ENCODE data around the gene UBE2R2.
"Not testable (repeated sequence)": the region's sequence is repeated elsewhere in the genome, so short reads cannot be mapped to it uniquely, and the experiment has no call there.

UBE2R2 gene

GRCh38 chr9:33818167-33818846, 1.3 kb downstream of the UBE2R2 start:
- peaks cover 9% of the 10 kb centered on the region for H3K4me1 ChIP-seq (ENCODE audit: control insufficient read depth, insufficient read depth, low read length, poor library complexity, severe bottlenecking)
- H3K27ac ChIP-seq (ENCODE audit: low read depth, low read length, severe bottlenecking) = peak overlapping the region; percentile 97
- peak overlapping the region; percentile 92 for H3K4me3 ChIP-seq (ENCODE audit: extremely low read depth, insufficient read depth, low read length, poor library complexity, severe bottlenecking)
- H3K9me3 ChIP-seq (ENCODE audit: control insufficient read depth, low read length) = no peaks in the 10 kb centered on the region
- H3K36me3 ChIP-seq (ENCODE audit: control insufficient read depth, insufficient read depth, low read length) = peaks cover 13% of the 10 kb centered on the region
- 0% methylated on average over 6 to 7 of the region's 18 CpGs for WGBS, 2 experiments (ENCODE audit: insufficient coverage in 2 of 2)

GRCh38 chr9:33818847-33819500, 2.0 kb downstream of the UBE2R2 start:
- WGBS, 2 experiments (ENCODE audit: insufficient coverage in 2 of 2) = 0% methylated on average over 2 of the region's 4 CpGs; no CpG with 5 or more reads in 1 of the 2 experiments
- H3K4me3 ChIP-seq (ENCODE audit: extremely low read depth, insufficient read depth, low read length, poor library complexity, severe bottlenecking) = peak overlapping the region; percentile 92
- H3K27ac ChIP-seq (ENCODE audit: low read depth, low read length, severe bottlenecking) = peak overlapping the region; percentile 97
- peaks cover 9% of the 10 kb centered on the region for H3K4me1 ChIP-seq (ENCODE audit: control insufficient read depth, insufficient read depth, low read length, poor library complexity, severe bottlenecking)
- no peaks in the 10 kb centered on the region for H3K9me3 ChIP-seq (ENCODE audit: control insufficient read depth, low read length)
- H3K36me3 ChIP-seq (ENCODE audit: control insufficient read depth, insufficient read depth, low read length) = peaks cover 19% of the 10 kb centered on the region

- no peak overlapping the region for H3K27ac ChIP-seq (ENCODE audit: low read depth, low read length, severe bottlenecking)
- peaks cover 7% of the 10 kb centered on the region for H3K4me1 ChIP-seq (ENCODE audit: control insufficient read depth, insufficient read depth, low read length, poor library complexity, severe bottlenecking)
- no peaks in the 10 kb centered on the region for H3K9me3 ChIP-seq (ENCODE audit: control insufficient read depth, low read length)
- WGBS, 2 experiments (ENCODE audit: insufficient coverage in 2 of 2) = 100% methylated on average over 1 of the region's 4 CpGs
- H3K36me3 ChIP-seq (ENCODE audit: control insufficient read depth, insufficient read depth, low read length) = peaks cover 27% of the 10 kb centered on the region
- peak overlapping the region; percentile 9 for H3K4me3 ChIP-seq (ENCODE audit: extremely low read depth, insufficient read depth, low read length, poor library complexity, severe bottlenecking)
Observed at GRCh38 chr9:33820231-33820745, 3.3 kb downstream of the UBE2R2 start.

GRCh38 chr9:33823801-33824200, 6.8 kb downstream of the UBE2R2 start:
- 100% methylated on average over 1 of the region's 3 CpGs; no CpG with 5 or more reads in 1 of the 2 experiments for WGBS, 2 experiments (ENCODE audit: insufficient coverage in 2 of 2)
- Histone ChIP-seq H3K36me3 (ENCODE audit: control insufficient read depth, insufficient read depth, low read length) (peaks cover 43% of the 10 kb centered on the region), H3K4me1 (ENCODE audit: control insufficient read depth, insufficient read depth, low read length, poor library complexity, severe bottlenecking) (peaks cover 3% of the 10 kb centered on the region), H3K4me3 (ENCODE audit: extremely low read depth, insufficient read depth, low read length, poor library complexity, severe bottlenecking) (no peak overlapping the region), H3K9me3 (ENCODE audit: control insufficient read depth, low read length) (no peaks in the 10 kb centered on the region), H3K27ac (ENCODE audit: low read depth, low read length, severe bottlenecking) (no peak overlapping the region)

- WGBS, 2 experiments (ENCODE audit: insufficient coverage in 2 of 2) = 94 to 96% methylated on average over 8 to 10 of the region's 11 CpGs
- not testable (repeated sequence) for H3K27ac ChIP-seq (ENCODE audit: low read depth, low read length, severe bottlenecking); H3K4me1 ChIP-seq (ENCODE audit: control insufficient read depth, insufficient read depth, low read length, poor library complexity, severe bottlenecking); H3K4me3 ChIP-seq (ENCODE audit: extremely low read depth, insufficient read depth, low read length, poor library complexity, severe bottlenecking); H3K9me3 ChIP-seq (ENCODE audit: control insufficient read depth, low read length)
- peaks cover 46% of the 10 kb centered on the region for H3K36me3 ChIP-seq (ENCODE audit: control insufficient read depth, insufficient read depth, low read length)
Observed at GRCh38 chr9:33827285-33827684, 10.3 kb downstream of the UBE2R2 start.

GRCh38 chr9:33829641-33830230, 12.8 kb downstream of the UBE2R2 start:
- WGBS, 2 experiments (ENCODE audit: insufficient coverage in 2 of 2) = 95 to 96% methylated on average over 12 to 14 of the region's 17 CpGs
- peaks cover 30% of the 10 kb centered on the region for H3K36me3 ChIP-seq (ENCODE audit: control insufficient read depth, insufficient read depth, low read length)
- H3K9me3 ChIP-seq (ENCODE audit: control insufficient read depth, low read length); H3K4me3 ChIP-seq (ENCODE audit: extremely low read depth, insufficient read depth, low read length, poor library complexity, severe bottlenecking); H3K4me1 ChIP-seq (ENCODE audit: control insufficient read depth, insufficient read depth, low read length, poor library complexity, severe bottlenecking); H3K27ac ChIP-seq (ENCODE audit: low read depth, low read length, severe bottlenecking): not testable (repeated sequence)

GRCh38 chr9:33835625-33836260, 18.8 kb downstream of the UBE2R2 start:
- peaks cover 3% of the 10 kb centered on the region for H3K4me1 ChIP-seq (ENCODE audit: control insufficient read depth, insufficient read depth, low read length, poor library complexity, severe bottlenecking)
- no peaks in the 10 kb centered on the region for H3K9me3 ChIP-seq (ENCODE audit: control insufficient read depth, low read length)
- H3K27ac ChIP-seq (ENCODE audit: low read depth, low read length, severe bottlenecking) = no peak overlapping the region
- WGBS, 2 experiments (ENCODE audit: insufficient coverage in 2 of 2) = 94 to 98% methylated on average over 4 to 9 of the region's 11 CpGs
- peaks cover 16% of the 10 kb centered on the region for H3K36me3 ChIP-seq (ENCODE audit: control insufficient read depth, insufficient read depth, low read length)
- no peak overlapping the region for H3K4me3 ChIP-seq (ENCODE audit: extremely low read depth, insufficient read depth, low read length, poor library complexity, severe bottlenecking)

GRCh38 chr9:33836261-33836660, 19.3 kb downstream of the UBE2R2 start:
- H3K36me3 ChIP-seq (ENCODE audit: control insufficient read depth, insufficient read depth, low read length) = peaks cover 16% of the 10 kb centered on the region
- H3K27ac ChIP-seq (ENCODE audit: low read depth, low read length, severe bottlenecking); H3K4me1 ChIP-seq (ENCODE audit: control insufficient read depth, insufficient read depth, low read length, poor library complexity, severe bottlenecking); H3K4me3 ChIP-seq (ENCODE audit: extremely low read depth, insufficient read depth, low read length, poor library complexity, severe bottlenecking); H3K9me3 ChIP-seq (ENCODE audit: control insufficient read depth, low read length): not testable (repeated sequence)
- WGBS, 2 experiments (ENCODE audit: insufficient coverage in 2 of 2) = 80% methylated on average over 1 of the region's 2 CpGs; no CpG with 5 or more reads in 1 of the 2 experiments

- 96 to 100% methylated on average over 2 to 4 of the region's 4 CpGs for WGBS, 2 experiments (ENCODE audit: insufficient coverage in 2 of 2)
- Histone ChIP-seq H3K4me3 (ENCODE audit: extremely low read depth, insufficient read depth, low read length, poor library complexity, severe bottlenecking) (no peak overlapping the region), H3K4me1 (ENCODE audit: control insufficient read depth, insufficient read depth, low read length, poor library complexity, severe bottlenecking) (peaks cover 3% of the 10 kb centered on the region)
Observed at GRCh38 chr9:33837138-33837537, 20.2 kb downstream of the UBE2R2 start.

GRCh38 chr9:33840381-33840780, 23.4 kb downstream of the UBE2R2 start:
- Histone ChIP-seq H3K4me1 (ENCODE audit: control insufficient read depth, insufficient read depth, low read length, poor library complexity, severe bottlenecking) (peaks cover 3% of the 10 kb centered on the region), H3K4me3 (ENCODE audit: extremely low read depth, insufficient read depth, low read length, poor library complexity, severe bottlenecking) (no peak overlapping the region), H3K9me3 (ENCODE audit: control insufficient read depth, low read length) (no peaks in the 10 kb centered on the region), H3K36me3 (ENCODE audit: control insufficient read depth, insufficient read depth, low read length) (peaks cover 30% of the 10 kb centered on the region), H3K27ac (ENCODE audit: low read depth, low read length, severe bottlenecking) (no peak overlapping the region)
- 100% methylated on average over 1 of the region's 2 CpGs; no CpG with 5 or more reads in 1 of the 2 experiments for WGBS, 2 experiments (ENCODE audit: insufficient coverage in 2 of 2)

More at GRCh38 chr9:33837138-33837537, 20.2 kb downstream of the UBE2R2 start:
- Histone ChIP-seq H3K27ac (ENCODE audit: low read depth, low read length, severe bottlenecking) (no peak overlapping the region), H3K36me3 (ENCODE audit: control insufficient read depth, insufficient read depth, low read length) (peaks cover 16% of the 10 kb centered on the region), H3K9me3 (ENCODE audit: control insufficient read depth, low read length) (no peaks in the 10 kb centered on the region)

All from mesodermal cell (in vitro differentiated cells).